Activated T-cell treated with anti-CD3 and anti-CD28 coated beads, Interleukin-2, amount 50 U/mL, for 72 hours (primary cell): ENCODE measurements around the gene TRAF3IP1. TPM values are rescaled to one million over a fixed set of nuclear protein-coding genes. Genes with fewer than 3 reads are reported as not detected.

Source experiments
- ATAC-seq, 2 donors: fragments of 150-1000 bp; cut with Tn5 transposase; replicated peaks in 1 of 2; 2 replicates each; pipeline ENCODE4 v1.10.0; 2021; ENCODE audit warnings: moderate library complexity in 2 of 2, mild to moderate bottlenecking in 1 of 2
- DNase-seq, 2 donors: peaks; one replicate each; pipeline ENCODE4 v3.0.0; 2021 to 2022; ENCODE audit warnings: mixed read lengths in 1 of 2
- H3K27ac Mint-ChIP-seq: one replicate; pipeline ENCODE4 v1.8.0; 2022; ENCODE audit warnings: mild to moderate bottlenecking, moderate library complexity, mixed read lengths
- H3K27me3 Mint-ChIP-seq: one replicate; pipeline ENCODE4 v1.8.0; 2022; ENCODE audit warnings: low read depth, mixed read lengths
- H3K36me3 Mint-ChIP-seq, 2 donors: one replicate each; pipeline ENCODE4 v1.8.0; 2022; ENCODE audit warnings: mixed read lengths in 2 of 2, mild to moderate bottlenecking in 1 of 2; ENCODE audit not compliant: insufficient read depth in 2 of 2
- H3K4me1 Mint-ChIP-seq: one replicate; pipeline ENCODE4 v1.8.0; 2022; ENCODE audit warnings: low read depth, mixed read lengths
- H3K4me3 Mint-ChIP-seq, 2 donors: one replicate each; pipeline ENCODE4 v1.8.0; 2022; ENCODE audit warnings: mild to moderate bottlenecking in 2 of 2, mixed read lengths in 2 of 2, moderate library complexity in 2 of 2
- H3K9me3 Mint-ChIP-seq, 2 donors: one replicate each; pipeline ENCODE4 v1.8.0; 2022; ENCODE audit warnings: mixed read lengths in 2 of 2
- total RNA-seq, 2 donors: library from RNA; stranded (reverse); gene quantifications; one replicate each; pipeline ENCODE4 v1.2.3, GENCODE V29; 2022

Gene TRAF3IP1
- total RNA-seq, 2 donors from 2014 or later, result 7.0 to 13.1 TPM

DNA sequence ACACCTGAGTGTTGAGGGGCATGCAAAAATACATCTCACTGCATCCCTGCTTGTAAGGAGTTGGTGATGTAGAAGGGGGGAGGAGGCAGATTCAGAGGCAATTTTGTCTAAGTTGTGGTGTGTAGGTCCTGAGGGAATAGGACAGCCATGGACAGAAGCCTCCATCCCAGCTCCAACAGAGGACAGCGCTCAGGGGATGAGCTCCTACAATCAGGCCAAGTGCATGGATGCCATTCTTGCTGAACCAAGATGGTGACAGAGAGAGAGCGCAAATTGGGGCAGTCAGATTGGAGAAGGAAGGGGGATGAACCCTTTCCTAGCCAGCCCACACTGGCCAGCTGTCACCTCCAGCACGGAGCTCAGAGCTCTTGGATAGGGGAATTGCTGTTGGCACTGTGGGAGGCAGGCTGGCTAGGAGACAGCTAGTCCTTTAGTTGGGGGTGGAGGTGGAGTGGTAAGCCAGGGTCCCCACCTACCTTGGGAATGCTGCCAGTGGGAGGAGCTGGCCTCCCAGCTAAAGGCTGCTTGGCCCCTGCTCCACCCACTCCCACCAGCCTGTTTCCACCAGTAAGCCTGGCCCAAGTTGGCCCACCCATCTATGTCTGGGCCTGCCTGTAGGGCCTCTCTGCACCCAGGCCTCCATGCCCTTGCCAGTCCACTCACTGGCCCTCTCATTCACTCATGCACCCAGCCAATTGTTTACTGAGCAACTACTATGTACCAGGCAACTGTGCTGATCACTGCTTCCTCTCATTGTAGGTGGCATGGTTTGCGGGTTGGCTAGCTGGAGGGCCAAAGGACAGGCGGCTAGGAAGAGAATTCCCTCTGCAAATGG, 29.4 kb upstream of the TRAF3IP1 start:
- no peaks in the 10 kb centered on the region for H3K9me3 Mint-ChIP-seq
- peaks cover 35% of the 10 kb centered on the region for H3K4me1 Mint-ChIP-seq
- no peak overlapping the region for H3K27ac Mint-ChIP-seq
- DNase-seq (no peak), ATAC-seq (no peak)
- H3K36me3 Mint-ChIP-seq, result peaks cover 0 to 1% of the 10 kb centered on the region in 2 donors
- no peaks in the 10 kb centered on the region for H3K27me3 Mint-ChIP-seq
- H3K4me3 Mint-ChIP-seq, result peak overlapping the region in 1 of 2 donors; percentile 90

- peaks cover 27% of the 10 kb centered on the region for H3K4me1 Mint-ChIP-seq
Observed at GRCh38 chr2:238291550-238292281, 28.6 kb upstream of the TRAF3IP1 start.

DNA sequence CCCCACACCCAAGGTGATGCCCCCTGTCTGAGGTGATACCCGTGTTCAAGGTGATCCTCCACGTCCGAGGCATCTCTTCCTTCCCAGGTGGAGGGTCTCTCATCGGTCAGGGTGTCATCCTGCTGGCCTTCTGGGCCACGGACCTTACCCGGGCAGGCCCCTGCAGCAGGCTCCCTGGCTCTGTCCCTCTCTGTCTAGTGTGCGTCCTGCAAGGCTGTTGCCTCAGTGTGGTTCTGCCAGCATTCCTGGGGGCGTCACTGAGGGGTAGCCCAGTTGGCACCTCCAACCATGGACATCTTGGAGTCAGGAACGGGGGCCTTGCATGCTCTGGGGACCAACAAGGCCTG, 26.3 kb upstream of the TRAF3IP1 start:
- H3K27ac Mint-ChIP-seq, result no peak overlapping the region
- peaks cover 16% of the 10 kb centered on the region for H3K4me1 Mint-ChIP-seq
- H3K9me3 Mint-ChIP-seq, result no peaks in the 10 kb centered on the region
- DNase-seq (no peak), ATAC-seq (no peak)
- no peaks in the 10 kb centered on the region for H3K27me3 Mint-ChIP-seq
- no peaks in the 10 kb centered on the region for H3K36me3 Mint-ChIP-seq
- no peak overlapping the region for H3K4me3 Mint-ChIP-seq

More at GRCh38 chr2:238291550-238292281, 28.6 kb upstream of the TRAF3IP1 start:
- DNase-seq, result no peak
- Mint-ChIP-seq H3K4me3 (no peak overlapping the region), H3K36me3 (peaks cover 0 to 1% of the 10 kb centered on the region in 2 donors), H3K27me3 (no peaks in the 10 kb centered on the region), H3K27ac (no peak overlapping the region), H3K9me3 (no peaks in the 10 kb centered on the region)
- ATAC-seq, result no peak

DNA sequence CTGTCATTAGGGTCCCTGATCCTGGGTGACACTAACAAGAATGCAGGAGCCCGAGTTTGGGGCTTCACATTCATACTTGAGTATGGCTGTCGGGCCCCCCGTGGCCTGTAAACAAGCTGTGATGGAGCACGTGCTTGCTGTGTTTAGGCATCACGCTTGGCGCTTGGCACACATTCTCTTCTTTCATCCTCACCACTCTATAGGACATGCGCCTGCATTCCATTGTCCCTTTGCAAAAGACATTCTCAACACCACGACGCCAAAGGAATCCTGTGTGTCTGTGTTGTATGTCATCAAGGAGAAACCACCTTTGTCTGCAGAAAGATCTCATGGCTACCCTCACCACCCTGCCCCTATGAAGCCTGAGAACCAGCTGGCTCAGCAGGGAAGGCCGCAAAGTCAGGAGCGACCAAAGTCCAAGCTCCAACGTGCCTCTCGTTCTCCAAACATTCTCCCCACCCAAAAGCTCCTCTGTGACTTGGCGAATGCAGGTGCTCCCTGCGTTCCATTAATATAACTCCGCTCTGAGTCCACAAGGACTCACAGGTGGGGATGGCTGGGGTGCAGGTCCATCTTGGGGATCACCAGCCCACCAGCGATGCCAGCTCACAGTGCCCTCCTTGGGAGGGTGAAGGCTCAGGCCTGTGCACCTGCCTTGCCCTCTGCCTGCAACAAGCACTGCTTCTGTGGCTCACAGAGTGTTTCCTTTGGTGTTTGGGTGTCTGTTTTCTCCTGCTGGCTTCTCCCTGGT, 25.8 kb upstream of the TRAF3IP1 start:
- no peaks in the 10 kb centered on the region for H3K9me3 Mint-ChIP-seq
- no peaks in the 10 kb centered on the region for H3K27me3 Mint-ChIP-seq
- peaks cover 11% of the 10 kb centered on the region for H3K4me1 Mint-ChIP-seq
- H3K27ac Mint-ChIP-seq, result no peak overlapping the region
- H3K4me3 Mint-ChIP-seq, result no peak overlapping the region
- DNase-seq, result no peak
- no peak for ATAC-seq
- H3K36me3 Mint-ChIP-seq, result no peaks in the 10 kb centered on the region

DNA sequence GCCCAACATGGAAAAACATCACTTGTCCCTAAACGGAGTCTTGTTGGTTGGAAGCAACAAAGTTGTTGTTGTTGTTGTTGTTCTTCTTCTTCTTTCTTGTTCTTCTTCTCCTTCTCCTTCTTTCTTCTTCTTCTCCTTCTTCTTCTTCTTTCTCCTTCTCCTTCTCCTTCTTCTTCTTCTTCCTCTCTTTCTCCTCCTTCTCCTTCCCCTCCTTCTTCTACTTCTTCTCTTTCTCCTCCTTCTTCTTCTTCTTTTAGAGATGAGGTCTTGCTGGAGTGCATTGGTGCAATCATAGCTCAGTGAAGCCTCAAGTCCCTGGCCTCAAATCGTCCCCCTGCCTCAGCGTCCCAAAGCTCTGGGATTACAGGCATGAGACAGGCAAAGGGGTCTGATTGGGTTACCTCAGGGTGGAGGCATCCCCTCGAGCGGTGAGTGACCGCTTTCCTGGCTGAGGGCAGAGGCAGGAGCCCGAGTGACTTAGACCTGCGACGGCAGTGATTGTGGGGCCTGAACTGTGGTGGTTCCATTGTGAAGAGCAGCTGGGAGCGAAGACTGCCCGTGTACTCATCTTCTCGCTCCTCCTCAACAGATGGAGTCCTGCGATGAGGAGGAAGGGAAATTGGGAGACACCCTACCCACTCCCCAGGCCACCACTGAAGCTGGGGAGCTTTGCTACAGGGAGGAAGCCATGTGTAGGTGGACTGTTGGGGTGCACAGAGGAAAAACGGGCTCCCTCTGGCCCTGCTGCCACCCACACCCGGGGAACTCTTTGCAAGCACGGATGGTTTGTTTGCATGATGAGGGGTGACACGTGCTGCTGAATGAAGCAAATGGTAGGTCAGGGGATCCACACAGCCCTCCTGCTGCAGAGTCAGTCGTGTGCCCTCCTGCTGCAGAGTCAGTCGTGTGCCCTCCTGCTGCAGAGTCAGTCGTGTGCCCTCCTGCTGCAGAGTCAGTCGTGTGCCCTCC, 24.9 kb upstream of the TRAF3IP1 start:
- Mint-ChIP-seq H3K4me3 (no peak overlapping the region), H3K36me3 (no peaks in the 10 kb centered on the region), H3K9me3 (no peaks in the 10 kb centered on the region), H3K27ac (no peak overlapping the region), H3K27me3 (no peaks in the 10 kb centered on the region), H3K4me1 (peaks cover 2% of the 10 kb centered on the region)
- no peak for ATAC-seq
- no peak for DNase-seq

GRCh38 chr2:238296638-238297457, 23.5 kb upstream of the TRAF3IP1 start:
- ATAC-seq (no peak), DNase-seq (no peak)
- Mint-ChIP-seq H3K9me3 (no peaks in the 10 kb centered on the region), H3K27ac (no peak overlapping the region), H3K4me3 (no peak overlapping the region), H3K4me1 (no peaks in the 10 kb centered on the region), H3K27me3 (no peaks in the 10 kb centered on the region), H3K36me3 (no peaks in the 10 kb centered on the region)

DNA sequence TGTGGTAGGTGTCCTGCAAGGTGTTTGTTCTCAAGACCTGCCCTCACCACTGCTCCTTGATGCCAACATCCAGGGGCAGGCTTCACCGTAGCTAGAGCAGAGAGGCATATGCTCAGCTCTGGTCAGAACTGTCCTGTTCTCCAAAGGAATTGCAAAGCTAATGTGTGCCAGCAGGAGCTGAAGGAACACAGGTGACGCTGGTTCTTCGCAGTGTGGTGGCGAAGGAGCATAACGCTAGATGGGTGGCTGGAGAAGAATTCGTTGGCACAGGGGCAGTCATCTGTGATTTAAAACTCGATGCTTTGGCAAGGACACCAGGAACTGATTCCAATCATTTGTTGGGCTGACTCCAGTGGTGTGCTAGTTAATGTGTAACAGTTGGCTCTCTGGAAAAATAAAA, 20.5 kb upstream of the TRAF3IP1 start:
- H3K4me3 Mint-ChIP-seq, result no peak overlapping the region
- H3K27ac Mint-ChIP-seq, result no peak overlapping the region
- H3K4me1 Mint-ChIP-seq, result no peaks in the 10 kb centered on the region
- no peaks in the 10 kb centered on the region for H3K27me3 Mint-ChIP-seq
- no peak for DNase-seq
- H3K36me3 Mint-ChIP-seq, result no peaks in the 10 kb centered on the region
- no peaks in the 10 kb centered on the region for H3K9me3 Mint-ChIP-seq
- ATAC-seq, result no peak

GRCh38 chr2:238302087-238302486, 18.2 kb upstream of the TRAF3IP1 start:
- Mint-ChIP-seq H3K27me3 (no peaks in the 10 kb centered on the region), H3K9me3 (no peaks in the 10 kb centered on the region), H3K4me1 (no peaks in the 10 kb centered on the region), H3K4me3 (no peak overlapping the region), H3K36me3 (no peaks in the 10 kb centered on the region), H3K27ac (no peak overlapping the region)
- DNase-seq (no peak), ATAC-seq (no peak)

DNA sequence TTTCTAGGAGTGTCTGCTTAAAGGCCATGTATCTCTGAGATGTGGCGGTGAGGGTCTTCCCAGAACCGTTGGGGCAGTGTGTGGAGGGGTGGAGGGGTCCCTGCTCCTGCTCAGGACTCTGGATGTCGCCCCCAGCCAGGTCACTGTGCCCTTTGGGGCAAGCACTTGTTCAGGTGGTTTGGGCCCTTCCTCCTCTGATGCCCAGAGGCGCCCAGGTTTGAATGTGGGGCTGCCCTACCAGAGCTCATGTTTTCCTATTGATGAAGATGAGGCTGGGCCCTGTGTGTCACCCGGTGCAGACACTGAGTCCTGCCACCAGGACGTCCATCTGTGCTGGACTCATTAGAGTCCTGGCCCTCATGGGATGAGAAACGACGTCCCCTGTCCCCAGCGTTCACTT, 17.6 kb upstream of the TRAF3IP1 start:
- ATAC-seq, result no peak
- Mint-ChIP-seq H3K4me1 (no peaks in the 10 kb centered on the region), H3K27ac (no peak overlapping the region), H3K27me3 (no peaks in the 10 kb centered on the region), H3K9me3 (no peaks in the 10 kb centered on the region), H3K4me3 (no peak overlapping the region), H3K36me3 (no peaks in the 10 kb centered on the region)
- DNase-seq, result no peak

DNA sequence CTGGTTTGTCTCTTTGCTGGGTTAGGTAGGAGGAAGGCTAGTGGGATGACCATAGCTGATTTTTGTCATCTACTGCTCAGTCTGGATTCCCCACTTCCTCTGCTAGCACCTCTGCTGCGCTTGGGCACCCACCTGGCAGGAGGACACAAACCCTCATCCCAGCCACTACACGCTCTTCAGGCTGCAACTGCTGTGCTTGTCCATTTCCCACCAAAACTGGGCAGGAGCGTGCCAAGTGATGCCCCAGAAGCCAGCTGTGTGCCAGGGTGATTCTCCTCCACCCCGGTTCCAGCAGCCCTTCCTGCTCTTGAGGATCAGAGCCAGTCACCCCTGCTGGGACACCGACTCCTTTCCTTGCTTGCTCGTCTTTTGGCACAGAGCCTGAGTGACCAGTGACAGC, 16.2 kb upstream of the TRAF3IP1 start:
- Mint-ChIP-seq H3K27me3 (no peaks in the 10 kb centered on the region), H3K4me3 (no peak overlapping the region), H3K27ac (no peak overlapping the region), H3K4me1 (no peaks in the 10 kb centered on the region), H3K36me3 (no peaks in the 10 kb centered on the region), H3K9me3 (no peaks in the 10 kb centered on the region)
- no peak for DNase-seq
- ATAC-seq, result no peak

DNA sequence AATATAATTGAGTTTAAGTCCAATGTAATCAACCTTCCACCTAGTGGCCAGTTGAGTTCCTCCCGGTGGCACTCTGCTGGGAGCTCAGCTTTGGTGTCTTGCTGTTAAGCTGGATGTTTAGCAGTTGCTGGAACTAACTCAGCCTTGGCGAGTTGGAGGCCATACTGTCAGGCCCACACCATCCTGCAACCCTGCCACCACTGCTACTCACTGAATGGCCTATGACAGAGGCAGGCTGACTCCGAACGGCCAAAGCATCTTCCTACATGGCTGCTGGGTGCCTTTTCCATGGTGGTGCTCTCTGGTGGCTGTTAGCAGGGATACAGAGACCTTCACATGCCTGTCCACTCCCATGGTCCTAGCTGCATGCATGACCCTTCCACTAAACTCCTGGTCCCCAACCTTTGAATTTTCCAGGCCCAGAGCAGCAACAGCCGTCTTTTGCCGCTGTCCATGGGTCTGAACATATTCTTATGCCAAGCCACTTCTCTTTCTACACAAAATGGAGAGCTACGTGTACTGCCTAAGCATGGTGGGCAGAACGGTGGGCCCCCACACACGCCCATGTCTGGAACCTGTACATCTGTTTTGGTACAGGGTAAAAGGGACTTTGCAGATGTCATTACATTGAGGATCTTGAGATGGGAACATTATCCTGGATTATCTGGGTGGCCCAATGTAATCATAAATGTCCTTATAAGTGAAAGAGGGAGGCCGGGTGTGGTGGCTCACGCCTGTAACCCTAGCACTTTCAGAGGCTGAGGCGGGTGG, 15.0 kb upstream of the TRAF3IP1 start:
- H3K36me3 Mint-ChIP-seq, result no peaks in the 10 kb centered on the region
- peaks cover 2% of the 10 kb centered on the region for H3K27me3 Mint-ChIP-seq
- no peak for DNase-seq
- no peak overlapping the region for H3K27ac Mint-ChIP-seq
- no peaks in the 10 kb centered on the region for H3K4me1 Mint-ChIP-seq
- no peak for ATAC-seq
- H3K9me3 Mint-ChIP-seq, result no peaks in the 10 kb centered on the region
- H3K4me3 Mint-ChIP-seq, result no peak overlapping the region
